HG03060 (cell line): ENCODE results near the gene GSKIP.
"Not testable (repeated sequence)": the region's sequence is repeated elsewhere in the genome, so short reads cannot be mapped to it uniquely, and the experiment has no call there.

Experiments
- ATAC-seq: cut with Tn5 transposase; IDR thresholded peaks from one replicate; pipeline ENCODE4 v1.9.1; 2021; ENCODE audit warnings: low read depth, moderate number of reproducible peaks; ENCODE audit not compliant: unreplicated experiment

The GSKIP gene, protein sequence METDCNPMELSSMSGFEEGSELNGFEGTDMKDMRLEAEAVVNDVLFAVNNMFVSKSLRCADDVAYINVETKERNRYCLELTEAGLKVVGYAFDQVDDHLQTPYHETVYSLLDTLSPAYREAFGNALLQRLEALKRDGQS

GRCh38 chr14:96362965-96363750, at the start of gene GSKIP, which contains the start of gene ATG2B:
TSS of gene GSKIP (plus strand) at chr14:96363526. CDS start at chr14:96382248, 18,722 bp downstream.
TSS of gene ATG2B (minus strand) at chr14:96363341. CDS start at chr14:96362976, 365 bp downstream.
- peak; percentile 40 for ATAC-seq

DNA sequence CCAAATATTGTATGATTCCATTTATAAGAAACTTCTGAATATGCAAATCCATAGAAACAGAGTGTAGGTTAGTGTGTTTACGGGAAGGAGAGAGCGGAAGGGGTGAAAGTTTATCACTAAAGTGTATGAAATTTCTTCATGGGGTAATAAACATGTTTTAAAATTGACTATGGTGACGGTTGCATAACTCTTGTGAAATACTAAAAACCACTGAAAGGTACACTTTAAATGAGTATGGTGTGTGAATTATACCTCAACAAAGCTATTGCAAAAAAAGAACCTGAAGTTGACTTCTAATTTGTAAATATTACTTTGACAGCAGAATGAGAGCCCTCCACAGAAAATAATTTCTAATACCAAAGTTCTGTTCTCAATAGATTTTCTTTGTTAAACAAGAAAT, 47.2 kb upstream of the GSKIP start:
- no peak for ATAC-seq

DNA sequence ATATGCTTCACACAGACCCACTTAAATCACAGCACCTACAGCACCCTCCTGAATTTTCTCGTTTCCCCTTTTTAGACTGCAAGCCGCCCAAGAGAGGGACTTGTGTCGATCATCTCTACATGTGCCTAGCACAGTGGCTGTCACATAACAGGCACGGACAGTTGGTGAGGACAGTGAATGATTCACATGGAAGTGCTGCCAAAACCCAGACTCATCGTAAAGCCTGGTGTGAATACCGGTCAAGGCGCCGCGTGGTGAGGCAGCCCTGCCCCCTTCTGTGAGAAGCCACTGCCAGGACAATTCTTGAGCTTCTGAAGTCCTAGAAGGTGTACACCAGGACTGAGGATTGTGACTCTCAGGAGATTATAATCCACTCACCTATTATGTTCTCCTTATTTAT, 44.5 kb upstream of the GSKIP start:
- ATAC-seq: no peak

DNA sequence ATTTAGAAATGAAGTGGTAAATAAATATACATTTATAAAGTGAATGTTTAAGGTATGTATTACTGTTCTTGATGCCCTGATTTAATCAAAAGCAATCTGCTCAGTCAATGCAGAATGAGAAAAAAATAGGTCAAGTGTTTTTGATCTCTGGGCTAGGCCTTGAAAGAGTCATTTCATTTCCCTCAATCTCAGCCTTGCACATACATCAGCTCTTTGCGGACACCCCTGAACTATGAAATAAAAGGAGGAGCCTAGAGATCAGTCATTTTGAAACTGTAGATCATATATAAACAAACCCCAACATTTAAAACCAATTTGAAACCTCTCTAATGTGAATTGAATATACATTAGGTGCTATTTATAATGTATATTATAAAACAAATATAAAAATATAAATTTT, 42.7 kb upstream of the GSKIP start:
- ATAC-seq: no peak

GRCh38 chr14:96324219-96324618, 39.1 kb upstream of the GSKIP start:
- no peak for ATAC-seq

DNA sequence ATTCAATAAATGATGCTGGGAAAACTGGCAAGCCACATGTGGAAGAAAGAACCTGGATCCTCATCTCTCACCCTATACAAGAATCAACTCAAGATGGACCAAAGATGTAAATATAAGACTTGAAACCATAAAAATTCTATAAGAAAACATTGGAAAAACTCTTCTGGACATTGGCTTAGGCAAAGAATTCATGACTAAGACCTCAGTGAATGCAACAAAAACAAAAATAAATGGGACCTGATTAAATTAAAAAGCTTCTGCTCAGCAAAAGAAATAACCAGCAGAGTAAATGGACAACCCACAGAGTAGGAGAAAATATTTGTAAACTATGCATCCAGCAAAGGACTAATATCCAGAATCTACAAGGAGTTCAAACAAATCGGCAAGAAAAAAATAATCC, 24.8 kb upstream of the GSKIP start:
- ATAC-seq: no peak

DNA sequence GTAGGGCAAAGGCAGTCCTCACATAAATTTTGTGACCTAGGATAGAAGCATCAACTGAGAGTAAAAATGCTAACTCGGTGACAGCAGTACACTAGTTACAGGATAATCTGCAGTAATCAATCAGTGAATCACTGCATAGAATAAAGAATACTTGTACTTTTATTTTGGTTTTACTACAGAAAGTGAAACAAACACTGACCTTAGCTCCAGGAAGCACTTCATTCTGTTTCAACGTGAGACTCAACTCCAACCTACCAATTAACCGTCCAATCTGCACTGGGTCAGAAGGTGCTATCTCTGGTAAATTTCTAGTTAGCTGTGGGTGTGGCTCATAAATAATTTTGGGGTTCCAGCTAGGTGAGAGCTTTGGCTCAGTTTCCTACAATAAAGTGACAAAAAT, 22.0 kb upstream of the GSKIP start:
- ATAC-seq: no peak

DNA sequence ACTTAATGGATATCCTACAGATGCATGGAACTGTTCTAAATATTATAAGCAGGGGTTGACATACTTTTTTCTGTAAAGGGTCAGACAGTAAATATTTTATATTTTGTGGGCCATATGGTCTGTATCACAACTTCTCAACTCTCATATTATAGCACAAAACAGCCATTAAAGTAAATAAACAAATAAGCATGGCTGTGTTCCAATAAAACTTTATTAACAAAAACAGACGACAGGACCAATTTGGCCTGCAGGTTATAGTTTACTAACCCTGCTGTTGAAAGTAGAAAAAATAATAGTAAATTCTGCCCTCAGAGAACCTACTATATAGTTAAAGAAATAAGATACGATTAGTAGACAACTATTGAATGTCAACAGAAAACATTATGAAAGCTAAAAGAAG, 17.7 kb upstream of the GSKIP start:
- no peak for ATAC-seq

DNA sequence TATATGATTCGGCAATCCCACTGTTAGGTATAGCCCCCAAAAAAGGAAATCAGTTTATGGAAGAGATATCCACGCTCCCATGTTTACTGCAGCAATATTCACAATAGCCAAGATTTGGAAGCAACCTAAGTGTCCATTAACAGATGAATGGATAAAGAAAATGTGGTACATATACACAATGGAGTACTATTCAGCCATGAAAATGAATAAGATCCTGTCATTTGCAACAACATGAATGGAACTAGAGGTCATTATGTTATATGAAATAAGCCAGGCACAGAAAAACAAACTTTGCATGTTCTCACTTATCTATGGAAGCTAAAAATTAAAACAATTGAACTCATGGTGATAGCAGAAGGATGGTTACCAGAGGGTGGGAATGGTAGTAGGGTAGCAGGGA, 15.4 kb upstream of the GSKIP start:
- ATAC-seq: not testable (repeated sequence)

- no peak for ATAC-seq
Measured at GRCh38 chr14:96349286-96350075, 13.8 kb upstream of the GSKIP start.

GRCh38 chr14:96351986-96352385, 11.3 kb upstream of the GSKIP start:
- ATAC-seq: no peak

GRCh38 chr14:96352708-96353107, 10.6 kb upstream of the GSKIP start:
- ATAC-seq: no peak

GRCh38 chr14:96354246-96354645, 9.1 kb upstream of the GSKIP start:
- ATAC-seq: no peak

DNA sequence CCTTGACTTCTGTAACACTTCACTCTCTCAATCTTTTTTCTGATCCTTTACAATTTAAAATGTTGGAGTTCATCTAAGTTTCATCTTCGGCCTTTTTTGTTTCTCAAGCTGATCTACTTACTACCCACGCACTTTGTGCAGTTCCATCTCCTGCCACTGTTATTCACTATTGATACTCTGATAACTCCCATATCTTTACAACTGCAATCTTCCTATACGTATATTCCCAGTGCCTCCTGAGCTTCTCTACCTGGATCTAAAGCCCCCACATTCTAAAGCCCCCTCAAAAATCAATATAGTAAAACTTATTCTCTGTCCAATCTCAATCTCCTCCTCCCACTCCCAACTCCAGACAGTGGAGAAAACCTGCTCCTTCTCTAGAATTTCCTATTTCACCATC, 6.1 kb upstream of the GSKIP start:
- no peak for ATAC-seq

DNA sequence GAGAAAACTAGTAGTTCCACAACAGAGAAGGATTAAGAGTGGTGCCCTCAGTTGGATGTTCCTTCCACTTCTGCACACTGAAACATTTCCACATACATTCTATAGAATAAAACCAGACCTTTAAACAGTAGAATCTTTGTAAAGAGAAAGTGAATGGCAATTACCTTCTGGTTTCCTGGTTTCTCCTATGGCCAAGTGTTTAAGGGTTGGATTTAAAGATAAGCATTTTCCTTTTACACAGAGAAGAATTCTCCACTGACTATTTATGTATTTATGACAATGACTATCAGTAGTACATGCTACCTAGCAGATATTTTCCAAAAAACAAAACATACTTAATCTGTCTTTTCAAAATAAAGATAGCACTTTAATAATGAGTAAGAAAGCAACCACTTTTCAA, 3.4 kb upstream of the GSKIP start:
- ATAC-seq: no peak

DNA sequence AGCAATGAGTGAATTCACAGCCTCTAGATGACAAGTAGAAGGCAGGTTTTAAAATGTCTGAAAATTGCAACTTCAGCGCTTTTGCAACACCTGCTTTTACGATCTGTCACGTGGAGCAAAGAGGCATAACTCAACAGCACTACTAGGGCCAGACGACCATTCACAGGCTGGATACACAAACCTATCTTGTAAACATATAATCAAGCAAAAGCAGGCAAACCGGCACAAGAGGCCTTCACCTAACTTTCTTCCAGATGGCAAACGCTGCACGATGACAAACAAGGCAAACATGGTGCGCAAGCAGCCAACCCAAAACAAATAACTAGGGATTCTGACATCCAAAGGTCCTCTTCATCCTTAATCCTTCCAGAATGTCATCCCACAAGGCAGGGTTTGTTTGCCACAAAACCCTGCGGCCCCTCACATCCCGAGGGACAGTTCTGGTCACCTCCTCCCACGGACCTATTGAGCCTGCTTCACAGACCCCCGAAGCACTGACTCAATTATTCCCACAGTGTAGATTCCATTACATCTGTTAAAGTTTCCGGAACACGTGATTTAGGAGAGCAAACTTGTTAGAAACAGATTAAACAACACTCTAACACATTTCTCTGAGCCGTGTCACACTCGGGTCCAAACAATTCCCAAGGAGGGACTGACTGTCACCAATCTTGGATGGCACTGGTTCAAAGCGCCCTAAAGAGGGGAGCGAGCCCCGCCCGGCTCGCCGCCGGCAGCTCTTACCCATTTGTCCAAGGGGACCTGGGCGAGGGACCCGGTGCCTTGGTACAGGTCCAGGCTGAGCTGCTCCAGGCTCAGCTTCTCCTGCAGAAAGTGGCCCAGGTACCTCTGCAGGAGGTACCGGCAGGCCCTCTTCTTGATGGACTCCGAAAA, 1.0 kb upstream of the GSKIP start:
- no peak for ATAC-seq

GRCh38 chr14:96363751-96364336, 518 bp downstream of the GSKIP start:
- ATAC-seq: peak; percentile 4

DNA sequence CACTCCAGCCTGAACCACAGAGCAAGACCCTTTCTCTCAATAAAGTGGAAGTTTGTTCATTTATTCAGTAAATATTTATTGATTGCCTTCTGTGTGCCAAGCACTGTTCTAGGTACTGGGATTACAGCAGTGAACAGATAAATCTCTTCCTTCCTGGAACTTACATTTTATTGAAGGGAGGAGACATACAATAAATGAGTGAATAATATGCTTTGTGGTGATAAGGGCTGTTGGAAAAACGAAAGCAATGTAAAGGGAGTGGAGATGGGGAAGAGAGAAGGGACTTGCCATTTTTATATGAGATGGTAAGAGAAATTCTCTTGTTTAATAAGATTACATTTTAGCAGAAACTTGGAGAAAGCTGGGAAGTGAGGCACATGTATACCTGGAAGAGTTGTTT, 1.6 kb downstream of the GSKIP start:
- no peak for ATAC-seq

GRCh38 chr14:96368534-96368933, 5.2 kb downstream of the GSKIP start:
- ATAC-seq: no peak

GRCh38 chr14:96370528-96370927, 7.2 kb downstream of the GSKIP start:
- no peak for ATAC-seq
